ENCODE data around the gene HOMER2.
A peak's percentile ranks its signal among the peaks of the same experiment; 100 is the strongest.
"Not testable (repeated sequence)": the region's sequence is repeated elsewhere in the genome, so short reads cannot be mapped to it uniquely, and the experiment has no call there.

HOMER2 gene

GRCh38 chr15:82952158-82953081 lies at the start of gene HOMER2:
TSS of gene HOMER2 (minus strand) at chr15:82952720. CDS start at chr15:82952535, 185 bp downstream.
- DNase-seq = no peak

GRCh38 chr15:83000672-83001031 lies 48.1 kb upstream of the HOMER2 start:
- DNase-seq = not testable (repeated sequence)

GRCh38 chr15:82999905-83000671 lies 47.6 kb upstream of the HOMER2 start:
- DNase-seq = peak; percentile 52

- DNase-seq = no peak
Measured at GRCh38 chr15:82999426-82999825, 46.9 kb upstream of the HOMER2 start.

- DNase-seq = no peak
Measured at GRCh38 chr15:82995938-82996337, 43.4 kb upstream of the HOMER2 start.

GRCh38 chr15:82995076-82995475 lies 42.6 kb upstream of the HOMER2 start:
- DNase-seq = no peak

- DNase-seq = no peak
Measured at GRCh38 chr15:82993144-82993543, 40.6 kb upstream of the HOMER2 start.

GRCh38 chr15:82992436-82992998 lies 40.0 kb upstream of the HOMER2 start:
- no peak for DNase-seq

GRCh38 chr15:82986442-82986780 lies 33.9 kb upstream of the HOMER2 start:
- no peak for DNase-seq

- peak; percentile 87 for DNase-seq
Measured at GRCh38 chr15:82985688-82986441, 33.3 kb upstream of the HOMER2 start, which contains the start of gene RAMAC. TSS of gene RAMAC (plus strand) at chr15:82986210. CDS start at chr15:82989019, 2,809 bp downstream.

GRCh38 chr15:82980981-82981380 lies 28.5 kb upstream of the HOMER2 start:
- no peak for DNase-seq

GRCh38 chr15:82979726-82980125 lies 27.2 kb upstream of the HOMER2 start:
- no peak for DNase-seq

GRCh38 chr15:82978438-82978837 lies 25.9 kb upstream of the HOMER2 start:
- DNase-seq = no peak

GRCh38 chr15:82977076-82977475 lies 24.6 kb upstream of the HOMER2 start:
- DNase-seq = no peak

- DNase-seq = no peak
Measured at GRCh38 chr15:82972990-82973389, 20.5 kb upstream of the HOMER2 start.

- no peak for DNase-seq
Measured at GRCh38 chr15:82971218-82971984, 18.9 kb upstream of the HOMER2 start.

- no peak for DNase-seq
Measured at GRCh38 chr15:82970696-82971095, 18.2 kb upstream of the HOMER2 start.

GRCh38 chr15:82970078-82970686 lies 17.7 kb upstream of the HOMER2 start:
- DNase-seq = no peak

GRCh38 chr15:82969353-82969752 lies 16.8 kb upstream of the HOMER2 start:
- no peak for DNase-seq

GRCh38 chr15:82968066-82968465 lies 15.5 kb upstream of the HOMER2 start:
- peak; percentile 42 for DNase-seq

GRCh38 chr15:82966671-82967071 lies 14.2 kb upstream of the HOMER2 start:
- no peak for DNase-seq

- no peak for DNase-seq
Measured at GRCh38 chr15:82964890-82965289, 12.4 kb upstream of the HOMER2 start.

Measured in GF-D8 (cell line).